CD4-positive, alpha-beta T cell treated with Interleukin-12 subunit alpha and Interleukin-12 subunit beta, for 1 hour (primary cell): ENCODE data around the gene NRXN2.

ENCODE experiments used
- DNase-seq: peaks from one replicate; pipeline ENCODE4 v3.0.0-alpha.2; 2020

Gene NRXN2

DNA sequence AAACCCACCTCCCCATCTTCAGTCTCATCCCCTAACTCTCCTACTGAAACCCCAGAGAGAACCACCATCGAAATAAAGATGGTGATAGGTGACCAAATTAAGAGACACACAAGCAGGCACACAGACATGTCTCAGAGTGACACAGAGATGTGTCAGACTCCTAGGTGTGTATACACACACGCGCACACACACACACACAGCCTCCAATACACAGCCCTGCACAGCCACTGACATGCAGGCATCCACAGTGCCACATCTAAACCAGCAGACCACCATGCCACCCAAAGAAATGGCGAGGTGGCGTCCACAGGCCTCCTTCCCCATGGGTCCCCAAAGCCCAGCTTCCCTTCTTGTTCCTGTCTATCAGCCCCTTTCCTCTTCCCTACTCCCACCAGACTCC is 27.4 kb downstream of the NRXN2 start:
- no peak for DNase-seq

DNA sequence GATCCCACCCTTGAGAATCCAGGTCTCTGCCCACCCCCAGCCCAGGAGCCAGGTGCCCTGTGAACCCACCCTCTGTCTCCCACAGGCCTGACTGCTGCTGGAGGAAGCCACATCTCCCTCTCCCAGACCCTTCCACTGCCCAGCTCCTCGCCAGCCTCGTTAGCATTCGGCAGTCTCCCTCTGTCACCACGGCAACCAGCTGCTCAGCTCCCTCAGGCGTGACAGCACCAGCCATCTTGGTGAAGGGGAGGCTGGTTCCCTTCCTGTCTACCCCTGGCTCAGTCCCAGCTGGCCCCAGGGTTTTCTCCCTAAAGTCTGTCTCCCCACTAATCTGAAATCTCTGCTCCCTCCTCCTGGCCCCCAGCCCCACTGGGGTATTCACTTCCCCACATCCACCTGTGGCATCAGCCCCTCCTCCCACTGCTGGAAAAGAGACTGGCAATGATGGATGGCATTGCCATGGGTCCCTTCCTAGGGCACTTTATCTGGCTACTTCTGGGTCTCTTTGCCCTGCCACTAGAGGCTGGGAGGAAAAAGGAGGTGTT is 28.1 kb downstream of the NRXN2 start:
- DNase-seq: no peak

DNA sequence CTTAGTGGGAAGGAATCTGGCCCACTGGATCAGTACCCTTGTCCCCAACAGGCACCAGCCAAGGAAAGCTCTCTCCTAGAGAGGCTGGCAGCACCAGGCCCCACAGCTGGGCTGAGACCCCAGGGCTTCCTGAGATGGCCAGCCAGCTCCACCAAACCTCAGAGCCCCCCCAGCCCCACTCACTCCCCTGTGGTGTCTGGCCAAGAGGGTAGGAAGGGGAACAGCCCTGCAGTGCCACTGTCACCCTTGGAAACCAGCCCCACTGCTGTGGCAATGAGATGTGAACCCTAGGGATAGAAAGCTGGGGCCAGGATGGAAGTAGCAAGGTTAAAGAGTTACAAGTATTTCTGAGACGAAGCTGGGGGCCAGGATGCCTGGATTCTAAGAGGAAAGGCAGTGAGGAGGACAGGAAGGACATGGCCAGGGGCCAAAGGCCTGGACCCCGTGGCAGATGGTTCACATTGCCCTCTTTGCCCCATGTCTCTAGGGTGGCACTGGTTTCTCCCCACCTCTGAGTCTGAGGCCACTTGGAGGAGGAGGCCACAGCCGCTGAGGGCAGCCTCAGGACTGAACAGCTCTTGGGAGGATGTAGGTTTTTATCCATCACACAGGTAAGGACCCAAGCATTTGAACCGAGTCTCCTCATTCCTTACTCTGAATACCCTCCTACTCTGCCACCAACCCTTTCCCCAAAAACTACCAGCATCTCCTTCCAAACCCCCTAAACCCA is 28.8 kb downstream of the NRXN2 start:
- DNase-seq: no peak

DNA sequence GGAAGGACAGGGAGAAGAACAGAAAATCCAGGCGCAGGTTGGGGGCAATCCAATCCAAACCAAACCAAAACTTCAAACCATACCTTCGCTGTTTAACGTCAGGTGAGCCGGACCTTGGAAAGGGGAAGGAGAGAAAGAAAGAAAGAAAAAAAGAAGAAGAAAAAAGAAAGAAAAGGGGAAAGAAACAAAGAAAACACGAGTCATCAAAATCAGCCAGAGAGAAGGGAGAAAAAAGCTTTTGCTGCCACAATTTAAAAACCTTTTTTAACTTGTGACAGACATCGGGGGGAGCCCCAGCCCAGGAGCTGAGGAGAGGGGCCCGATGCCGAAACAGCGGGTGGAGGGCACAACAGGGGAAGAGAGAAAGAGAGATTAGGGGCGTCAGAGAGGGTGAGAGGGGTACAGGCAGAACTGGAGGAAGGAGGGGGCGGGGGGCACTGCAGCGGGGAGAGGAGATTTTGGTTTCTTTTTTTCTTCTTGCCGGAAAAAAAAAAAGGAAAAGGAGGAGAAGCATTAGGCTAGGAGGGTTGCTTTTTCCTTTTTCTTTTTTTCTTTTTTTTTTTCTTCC is 30.1 kb downstream of the NRXN2 start:
- no peak for DNase-seq

DNA sequence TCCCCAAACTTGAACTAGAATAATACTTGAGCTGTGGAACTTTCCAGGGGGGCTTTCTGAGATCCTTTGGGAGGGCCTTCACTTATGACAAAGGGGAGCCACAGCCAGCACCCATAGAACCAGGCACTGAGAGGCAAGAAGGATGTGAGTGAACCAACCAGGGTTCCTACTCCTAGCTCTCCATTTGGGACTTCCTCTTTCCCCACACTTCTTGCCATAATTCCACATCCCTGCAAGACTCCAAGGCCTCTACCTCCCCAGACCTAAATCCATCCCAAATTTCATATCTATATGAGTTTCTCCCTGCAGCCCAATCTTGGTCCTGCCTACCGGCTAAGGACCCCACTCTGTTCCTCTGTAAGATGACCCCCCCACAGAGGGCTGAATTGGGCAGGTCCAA is 31.5 kb downstream of the NRXN2 start:
- no peak for DNase-seq

DNA sequence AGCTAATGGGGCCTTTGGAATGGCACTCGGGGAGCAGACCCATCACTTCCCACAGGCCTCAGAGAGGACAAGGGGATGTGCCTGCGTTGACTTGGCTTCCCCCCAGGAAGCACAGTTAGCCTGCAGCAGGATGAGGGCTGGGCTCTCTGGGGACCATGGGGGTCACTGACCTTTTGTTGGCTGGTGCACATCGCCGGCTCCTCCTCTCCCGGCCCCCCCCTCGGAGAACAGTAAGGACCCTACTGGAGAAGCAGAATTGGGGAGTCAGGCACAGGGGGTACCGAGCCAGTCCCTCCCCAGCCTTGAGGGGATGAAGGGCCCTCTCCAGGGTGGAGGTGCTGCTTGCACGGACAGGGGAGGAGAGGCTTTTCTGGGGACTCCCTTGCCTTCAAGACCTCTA is 32.8 kb downstream of the NRXN2 start:
- no peak for DNase-seq

DNA sequence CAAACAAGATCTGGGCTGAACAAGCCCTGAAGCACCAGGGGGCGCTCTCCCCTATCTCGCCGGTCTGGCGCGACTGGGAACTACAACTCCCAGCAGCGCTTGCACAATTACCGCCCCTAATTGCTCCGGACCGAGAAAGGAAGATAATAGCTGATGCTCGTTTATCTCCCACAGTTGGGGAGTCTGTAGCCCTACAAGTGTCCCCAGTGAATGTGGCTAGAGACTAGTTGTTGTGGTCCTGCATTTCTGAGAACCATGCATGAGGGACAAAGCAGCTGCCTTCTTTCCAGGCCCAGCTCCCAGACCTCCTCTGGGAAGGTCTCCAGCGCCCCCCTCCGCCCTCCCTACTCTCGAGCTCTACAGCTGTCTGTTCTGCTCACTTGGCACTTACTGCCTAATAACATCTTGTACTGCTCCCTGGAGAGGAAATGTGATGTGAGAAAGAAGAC is 34.4 kb downstream of the NRXN2 start:
- DNase-seq: peak; percentile 92

DNA sequence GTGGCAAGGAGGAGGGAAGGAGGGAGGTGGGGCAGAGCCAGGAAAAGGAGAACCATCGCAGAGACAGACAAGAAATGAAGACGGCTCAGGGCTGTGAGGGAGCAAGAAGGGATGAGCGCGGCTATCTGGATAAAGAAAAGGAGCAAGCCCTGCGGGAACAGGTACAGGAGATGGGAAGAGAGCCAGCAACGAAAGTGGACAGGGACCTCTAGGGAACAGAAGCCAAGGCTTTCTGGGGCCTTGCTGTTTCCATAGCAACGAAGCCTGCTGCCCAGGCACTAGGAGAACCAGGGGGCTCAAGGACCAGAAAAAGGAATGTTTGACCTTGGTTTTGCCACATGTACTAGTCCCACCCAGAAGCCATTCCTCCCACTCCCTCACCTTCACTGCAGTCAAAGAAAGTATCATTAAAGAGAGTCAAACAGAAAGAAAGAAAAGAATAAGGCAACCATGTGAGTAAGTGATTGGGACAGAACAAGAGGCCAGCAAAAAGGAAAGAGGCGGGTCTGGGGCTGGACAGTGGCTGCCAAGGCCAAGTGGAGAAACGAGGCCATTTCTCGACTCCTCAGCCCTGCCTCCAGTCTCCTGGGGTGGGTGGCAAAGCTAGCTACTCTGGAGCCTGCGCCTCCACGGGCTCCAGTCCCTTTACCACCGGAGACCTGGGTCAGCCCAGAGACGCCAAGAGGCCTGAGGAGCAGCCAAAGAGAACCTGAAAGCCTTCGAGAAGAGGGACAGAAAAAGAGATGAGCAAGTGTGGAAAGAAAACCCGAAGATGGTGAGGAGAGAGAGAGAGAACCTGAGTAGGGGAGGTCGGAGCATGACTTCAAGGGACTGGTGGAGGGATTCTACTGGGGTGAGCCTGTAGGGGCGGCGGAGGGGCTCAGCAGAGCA is 35.1 kb downstream of the NRXN2 start:
- DNase-seq: no peak

DNA sequence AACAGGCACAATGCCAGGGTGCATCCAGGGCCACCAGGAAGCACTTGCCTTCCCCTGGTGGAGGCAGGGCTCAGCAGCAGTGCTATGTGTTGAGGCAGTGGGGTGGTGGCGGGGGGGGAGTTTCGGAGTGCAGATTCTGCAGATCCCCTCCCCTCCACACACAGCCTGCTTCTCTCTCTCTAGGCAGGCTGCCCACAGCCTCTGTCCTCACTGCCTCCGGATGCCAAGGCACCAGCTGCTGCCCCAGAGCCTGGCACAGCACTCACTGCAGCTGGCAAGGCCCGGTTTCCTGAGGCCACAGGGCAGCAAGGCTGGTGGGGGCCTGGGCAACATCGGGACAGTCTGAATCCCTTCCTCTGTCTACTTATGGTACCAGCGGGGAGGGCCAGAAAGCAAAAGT is 35.8 kb downstream of the NRXN2 start:
- DNase-seq: no peak

DNA sequence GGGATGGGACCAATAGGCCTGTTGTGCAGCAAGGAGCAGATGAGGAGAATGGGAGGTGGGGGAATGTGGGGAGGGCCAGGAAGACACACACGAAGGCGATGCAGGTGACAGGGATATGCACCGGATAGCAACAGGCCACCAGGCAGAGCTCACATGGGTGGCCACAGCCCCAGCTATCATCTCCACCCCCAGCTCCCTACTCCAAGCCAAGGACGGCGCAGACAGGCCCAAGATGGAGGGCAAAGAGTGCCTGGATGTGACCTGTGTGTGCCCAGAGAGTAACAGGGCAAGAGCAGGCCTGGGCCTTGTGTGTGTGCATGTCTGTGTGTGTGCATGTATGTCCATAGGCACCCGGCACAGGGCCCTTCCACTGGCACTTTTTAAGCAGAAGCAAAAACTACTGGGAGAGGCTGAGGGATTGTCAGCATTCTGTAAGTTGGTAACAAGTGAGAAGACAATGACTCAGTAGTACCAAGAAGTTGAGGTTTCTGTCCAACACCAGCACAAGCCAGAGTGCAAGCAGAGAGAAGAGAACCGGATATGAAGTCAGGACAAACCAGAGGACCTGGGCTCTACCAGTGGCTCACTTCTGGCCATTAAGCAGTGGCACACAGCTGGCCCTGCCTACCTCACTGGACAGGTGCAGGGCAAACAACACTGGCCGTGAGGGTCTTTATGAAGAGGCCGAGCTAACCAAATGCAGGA is 36.4 kb downstream of the NRXN2 start:
- no peak for DNase-seq

DNA sequence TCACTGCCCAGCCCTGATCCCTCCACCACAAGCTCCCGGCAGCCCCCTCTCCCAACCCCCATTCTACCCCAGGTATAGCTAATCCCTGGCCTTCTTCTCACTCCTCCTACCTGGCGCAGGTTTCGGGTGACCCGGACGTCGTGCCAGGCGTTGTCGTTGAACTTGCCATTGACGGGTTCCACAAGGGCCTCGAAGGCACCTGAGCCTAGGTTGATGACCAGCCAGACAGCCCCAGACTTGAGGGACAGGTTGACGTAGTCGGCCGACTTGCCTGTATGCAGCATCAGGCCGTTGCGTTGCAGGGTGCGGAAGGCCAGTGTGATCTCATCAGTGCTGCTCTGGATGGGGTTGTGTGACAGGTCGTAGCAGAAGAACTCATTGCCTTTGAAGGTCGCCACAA is 37.5 kb downstream of the NRXN2 start:
- no peak for DNase-seq

DNA sequence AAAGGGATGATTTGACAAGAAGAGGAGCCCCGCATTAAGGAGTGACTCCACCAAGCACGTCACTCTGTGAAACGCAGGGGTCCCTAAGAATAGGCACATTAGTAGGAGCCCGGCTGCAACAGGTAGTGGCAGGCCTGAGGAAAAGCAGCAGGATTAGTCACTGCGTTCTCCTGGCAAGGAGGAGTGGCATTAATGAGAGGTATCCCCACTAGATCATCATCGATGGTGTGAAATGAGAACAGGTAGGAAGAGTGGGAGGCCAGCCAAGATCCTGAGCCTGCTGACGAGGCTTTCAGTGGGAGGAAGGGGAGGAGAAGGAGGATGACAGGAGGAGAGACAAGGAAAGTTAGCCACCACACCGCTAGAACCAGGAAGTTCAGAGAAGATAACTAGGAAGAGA is 38.6 kb downstream of the NRXN2 start:
- DNase-seq: no peak

DNA sequence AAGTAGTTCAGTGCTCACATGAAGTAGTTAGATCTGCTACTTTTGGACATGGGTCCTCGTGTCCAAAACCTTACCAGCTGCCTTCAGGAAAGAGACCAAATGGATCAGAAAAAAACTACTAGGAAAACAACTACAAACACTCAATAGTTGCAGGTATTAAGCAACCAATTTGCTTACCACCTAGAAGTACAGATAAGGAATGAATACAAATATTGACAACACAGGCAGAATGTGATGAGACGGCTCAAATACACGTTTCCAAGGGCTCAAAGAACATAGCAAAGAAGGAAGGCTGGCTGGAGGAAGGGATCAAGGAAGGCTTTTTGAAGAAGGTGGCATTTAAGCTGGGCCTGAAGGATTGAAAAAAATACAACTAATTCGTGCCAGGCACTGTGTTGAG is 41.8 kb downstream of the NRXN2 start:
- DNase-seq: no peak

DNA sequence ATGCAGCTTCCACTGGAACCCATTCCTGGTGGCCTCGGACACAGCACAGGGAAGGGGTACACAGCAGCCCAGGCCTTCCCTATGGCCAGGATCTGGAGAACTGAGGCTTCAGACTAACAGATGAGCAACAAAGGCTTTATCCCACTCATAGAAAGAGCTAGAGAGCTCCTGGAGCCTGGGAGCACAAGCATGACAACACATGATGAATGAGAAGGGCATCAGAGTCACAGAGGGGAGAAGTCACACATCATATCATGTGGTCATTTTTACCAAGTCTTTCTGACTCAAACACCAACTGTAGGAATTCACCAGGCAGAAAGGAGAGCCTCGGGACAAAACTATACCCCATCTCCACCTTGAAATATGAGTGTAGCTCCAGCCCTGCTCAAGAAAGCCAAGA is 43.2 kb downstream of the NRXN2 start:
- no peak for DNase-seq

DNA sequence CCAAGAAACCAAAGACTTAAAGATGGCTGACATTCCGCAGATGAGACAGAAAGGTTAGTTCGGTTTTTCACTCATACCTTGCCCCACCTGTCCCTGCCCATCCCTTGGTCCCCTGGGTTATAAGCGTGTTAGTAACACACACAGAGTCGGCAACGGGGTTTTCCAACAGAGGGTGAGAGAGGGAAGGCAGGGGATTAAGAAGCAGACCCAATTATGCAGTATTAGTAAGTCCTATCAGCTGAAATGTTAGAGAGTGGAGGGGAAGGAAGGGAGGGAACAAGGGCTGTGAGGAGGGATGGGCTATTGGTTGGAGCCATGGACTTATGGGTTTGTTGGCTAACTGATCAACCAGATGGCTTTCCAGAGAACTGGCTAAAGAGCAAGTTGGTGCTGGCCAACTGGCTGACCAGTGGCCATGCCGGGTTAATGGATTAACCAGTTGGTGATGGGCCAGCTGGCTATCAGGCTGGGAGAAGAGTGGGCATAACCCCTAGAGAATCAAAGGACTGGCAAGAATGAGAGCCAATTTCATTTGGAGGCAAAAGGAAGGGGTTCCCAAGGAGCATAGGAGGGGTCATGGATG is 45.5 kb downstream of the NRXN2 start:
- no peak for DNase-seq

DNA sequence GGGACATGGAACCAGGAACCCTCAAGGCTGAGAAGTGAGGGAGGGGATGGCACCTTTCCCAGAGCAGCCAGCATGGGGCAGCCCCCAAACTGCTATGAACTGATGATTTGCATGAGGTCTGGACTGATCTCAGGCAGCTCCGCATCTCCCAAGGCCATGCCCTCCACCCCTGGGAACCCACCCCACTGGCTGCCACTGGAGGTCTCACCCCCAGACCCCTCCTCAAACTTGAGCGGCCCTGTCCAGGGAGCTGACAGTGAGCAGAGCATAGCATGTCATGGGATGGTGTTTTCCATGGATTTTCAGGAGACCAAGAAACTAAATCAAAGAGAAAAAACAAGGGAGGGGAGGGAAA is 46.8 kb downstream of the NRXN2 start:
- DNase-seq: no peak

DNA sequence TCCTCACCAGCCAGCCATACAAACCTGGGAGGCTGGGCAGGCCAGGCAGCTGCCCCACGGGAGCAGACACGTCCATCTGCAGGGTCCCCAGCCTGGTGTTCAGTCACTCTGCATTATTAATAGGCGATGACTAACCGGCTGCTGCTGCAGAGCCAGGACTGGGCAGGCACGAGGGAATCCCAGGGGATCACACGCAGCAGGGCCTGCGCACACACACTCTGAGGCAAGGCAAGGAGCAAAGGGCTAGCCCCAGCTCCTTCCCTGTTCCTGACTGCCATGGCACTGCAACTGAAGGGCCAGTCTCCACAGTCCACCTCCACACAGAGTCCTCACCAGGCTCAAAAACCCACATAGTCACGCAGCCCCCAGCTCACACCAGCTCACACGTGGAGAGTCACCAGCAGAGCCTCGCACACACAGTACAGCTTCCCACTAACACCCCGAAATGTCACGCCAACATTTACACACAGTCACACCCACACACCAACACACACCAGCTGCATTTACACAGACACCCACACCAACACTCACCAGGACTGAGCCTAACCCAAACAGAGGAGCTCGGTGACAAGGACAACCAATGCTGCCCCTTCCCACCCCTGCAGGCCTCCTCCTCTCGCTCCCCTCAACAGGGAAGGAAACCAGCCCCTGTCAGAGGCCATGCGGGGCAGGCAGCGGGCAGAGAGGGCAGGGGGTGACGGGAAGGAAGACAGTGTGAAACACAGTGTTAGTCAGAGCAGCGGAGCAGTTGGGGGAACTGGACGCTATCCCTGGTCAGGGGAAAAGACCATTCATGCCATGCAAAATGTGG is 47.3 kb downstream of the NRXN2 start:
- DNase-seq: no peak

DNA sequence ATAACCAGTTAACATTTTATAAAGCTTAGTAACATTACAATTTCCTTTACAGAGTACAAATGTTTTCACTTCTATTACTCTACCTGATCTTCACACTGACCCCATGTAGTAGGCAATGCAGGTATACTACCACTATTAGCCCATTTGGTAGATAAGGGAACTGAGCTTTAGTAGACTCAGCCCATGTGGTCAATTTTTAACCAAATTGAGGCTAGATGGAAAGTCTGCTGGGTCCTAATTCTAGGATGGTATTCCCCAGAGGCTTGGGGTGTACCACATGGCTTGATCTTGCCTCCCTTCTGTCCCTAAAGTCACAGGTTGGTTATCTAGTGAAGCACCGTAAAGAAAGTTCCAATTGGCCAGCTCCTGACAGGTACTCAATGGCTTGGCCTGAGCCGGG is 48.2 kb downstream of the NRXN2 start:
- no peak for DNase-seq

DNA sequence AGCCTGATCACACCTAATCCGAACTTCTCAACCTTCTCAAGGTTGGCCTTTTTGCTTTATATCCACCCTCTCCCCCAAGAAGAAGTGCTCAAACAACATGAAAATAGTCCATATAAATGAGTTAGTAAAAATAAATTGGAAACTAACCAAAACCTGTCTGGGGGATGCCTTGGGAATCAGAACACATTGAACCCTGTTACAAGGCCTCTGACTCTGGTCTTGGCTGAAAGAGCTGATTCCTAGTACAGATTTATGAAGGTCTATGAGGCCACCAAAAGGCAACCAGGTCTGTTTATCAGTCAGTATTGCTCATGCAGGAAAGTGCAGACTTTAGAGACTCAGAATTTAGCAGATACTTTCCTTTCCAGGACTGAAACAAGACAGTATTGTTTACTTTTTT is 49.7 kb downstream of the NRXN2 start:
- DNase-seq: no peak

DNA sequence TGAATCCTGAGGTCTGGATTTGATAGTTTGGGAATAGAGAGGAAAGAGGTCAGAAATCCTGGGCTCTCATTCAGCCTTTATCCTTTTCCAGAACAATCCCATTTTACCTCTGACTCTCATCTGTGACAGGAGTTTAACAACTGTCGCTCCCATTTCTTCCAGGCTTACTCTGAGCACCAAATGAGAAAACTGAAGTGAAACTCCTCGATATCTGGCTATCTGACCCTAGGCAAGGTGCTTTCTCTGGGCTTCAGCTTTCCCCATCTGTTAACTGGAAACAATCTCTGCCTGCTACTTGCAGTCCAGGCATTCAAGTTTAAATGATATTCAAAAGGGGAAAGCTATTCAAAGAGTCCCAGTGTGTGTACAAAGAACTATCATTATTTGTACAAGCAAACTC is 50.1 kb downstream of the NRXN2 start:
- no peak for DNase-seq

DNA sequence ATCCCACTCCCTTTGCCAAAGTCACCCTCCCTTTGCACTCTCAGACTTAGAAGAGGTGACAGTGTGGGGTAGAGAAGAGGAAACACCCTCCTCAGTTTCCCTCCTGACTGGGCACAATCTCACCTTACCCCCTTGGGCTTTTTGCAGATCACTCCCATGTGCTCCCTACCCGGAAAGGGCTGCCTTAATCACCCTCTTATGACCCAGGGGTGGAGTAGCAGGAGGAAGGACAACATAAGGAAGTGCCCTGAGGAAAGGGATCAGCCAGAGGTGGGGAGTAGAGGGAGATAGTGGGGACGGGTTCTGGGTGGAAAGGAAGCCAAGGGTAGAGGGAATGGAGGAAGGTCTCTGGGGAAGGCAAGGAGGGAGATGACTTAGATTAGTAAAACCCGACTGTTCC is 52.0 kb downstream of the NRXN2 start:
- no peak for DNase-seq

DNA sequence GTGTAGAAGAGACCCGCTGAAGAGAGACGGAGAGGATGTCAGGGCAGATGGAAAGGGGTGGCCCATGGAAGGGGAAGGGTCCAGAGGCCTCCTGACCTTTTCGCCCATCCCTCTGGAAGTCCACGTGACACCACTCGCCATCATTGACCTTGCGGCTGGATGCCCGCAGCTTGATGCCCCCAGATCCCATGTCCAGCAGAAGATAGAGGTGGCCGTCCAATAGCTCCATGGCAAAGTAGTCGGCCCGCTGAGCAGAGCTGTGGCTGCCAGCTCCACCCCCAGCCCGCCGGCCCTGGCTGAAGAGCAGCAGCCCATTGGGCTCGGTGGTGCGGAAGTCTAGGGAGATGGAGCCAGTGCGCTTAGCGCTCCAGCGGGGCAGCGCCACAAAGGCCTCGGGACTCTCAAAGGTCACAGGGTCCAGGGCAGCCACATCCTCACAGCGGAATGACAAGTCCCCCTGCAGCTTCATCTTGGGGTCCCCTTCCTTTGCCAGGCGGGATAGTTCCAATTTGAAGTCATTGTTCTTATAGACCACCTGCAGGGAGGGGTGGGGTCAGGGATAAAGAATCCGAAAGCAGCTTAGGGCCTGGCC is 55.7 kb downstream of the NRXN2 start:
- DNase-seq: no peak
